HG02970 (cell line): ENCODE results near the gene PACS1.

ENCODE experiments used
- ATAC-seq: cut with Tn5 transposase; IDR thresholded peaks from one replicate; pipeline ENCODE4 v1.9.1; 2021; ENCODE audit warnings: mild to moderate bottlenecking, moderate library complexity, moderate number of reproducible peaks; ENCODE audit not compliant: unreplicated experiment, low FRiP score

Gene PACS1

GRCh38 chr11:66218846-66219620 is 149.0 kb downstream of the PACS1 start:
- ATAC-seq, result no peak

- no peak for ATAC-seq
Observed at GRCh38 chr11:66219846-66220565, 149.9 kb downstream of the PACS1 start.

GRCh38 chr11:66220566-66220935 is 150.5 kb downstream of the PACS1 start:
- no peak for ATAC-seq

- ATAC-seq, result no peak
Observed at GRCh38 chr11:66221012-66221411, 150.9 kb downstream of the PACS1 start.

- no peak for ATAC-seq
Observed at GRCh38 chr11:66221726-66222236, 151.7 kb downstream of the PACS1 start.

- peak; percentile 90 for ATAC-seq
Observed at GRCh38 chr11:66222358-66223149, 152.5 kb downstream of the PACS1 start.

- no peak for ATAC-seq
Observed at GRCh38 chr11:66224226-66224855, 154.3 kb downstream of the PACS1 start.

- no peak for ATAC-seq
Observed at GRCh38 chr11:66225066-66225465, 155.0 kb downstream of the PACS1 start.

- no peak for ATAC-seq
Observed at GRCh38 chr11:66226101-66226500, 156.0 kb downstream of the PACS1 start.

- no peak for ATAC-seq
Observed at GRCh38 chr11:66227700-66228099, 157.6 kb downstream of the PACS1 start.

- ATAC-seq, result no peak
Observed at GRCh38 chr11:66228521-66228920, 158.4 kb downstream of the PACS1 start.

- ATAC-seq, result no peak
Observed at GRCh38 chr11:66230156-66230555, 160.1 kb downstream of the PACS1 start.

GRCh38 chr11:66230978-66231377 is 160.9 kb downstream of the PACS1 start:
- no peak for ATAC-seq

GRCh38 chr11:66231561-66231960 is 161.5 kb downstream of the PACS1 start:
- ATAC-seq, result no peak

- ATAC-seq, result no peak
Observed at GRCh38 chr11:66232769-66233168, 162.7 kb downstream of the PACS1 start.

GRCh38 chr11:66233301-66233700 is 163.2 kb downstream of the PACS1 start:
- no peak for ATAC-seq

GRCh38 chr11:66235141-66235540 is 165.1 kb downstream of the PACS1 start:
- ATAC-seq, result no peak

- no peak for ATAC-seq
Observed at GRCh38 chr11:66237867-66238266, 167.8 kb downstream of the PACS1 start.

- ATAC-seq, result no peak
Observed at GRCh38 chr11:66238786-66239413, 168.8 kb downstream of the PACS1 start.

GRCh38 chr11:66239511-66239910 is 169.4 kb downstream of the PACS1 start:
- no peak for ATAC-seq
